ENCODE results near the gene HLA-DRA. TPM values are rescaled to one million over a fixed set of nuclear protein-coding genes. Genes with fewer than 3 reads are reported as not detected.
A peak's percentile ranks its signal among the peaks of the same experiment; 100 is the strongest.

HLA-DRA gene
- total and polyA plus RNA-seq, 2 of the 4 experiments (the other 2 are of a cell fraction), result not detected

- H4K20me1 ChIP-seq (ENCODE audit: insufficient read depth, low read length), result no peaks in the 10 kb centered on the region
- DNase-seq, result no peak
- dilution Hi-C loops (cut with HindIII; ENCODE audit: low sequenced_read_pairs, unreplicated experiment) (no loop called here), intact Hi-C loops (cut with micrococcal nuclease) (no loop called here), in situ Hi-C loops (cut with MboI; ENCODE audit: low sequenced_read_pairs) (no loop called here)
- H2AK9ac ChIP-seq (replicated peaks; ENCODE audit: low read depth, low read length, poor library complexity), result no peak overlapping the region
- BruUV-seq (replicated peaks), result no TSS peak
- no peak overlapping the region for H2BK5ac ChIP-seq (ENCODE audit: low read depth, low read length, poor library complexity, severe bottlenecking)
- no peak overlapping the region for H2BK15ac ChIP-seq (ENCODE audit: low read depth, low read length)
- no peak overlapping the region for H3K4me3 ChIP-seq (ENCODE audit: insufficient read depth, low read depth, low read length)
- H3K23ac ChIP-seq (ENCODE audit: low read depth, low read length), result no peak overlapping the region
- no peak overlapping the region for H2AK5ac ChIP-seq (ENCODE audit: low read depth, low read length)
- no peak overlapping the region for H4K8ac ChIP-seq (ENCODE audit: low read depth in 2 of 2, low read length in 2 of 2)
- no peak overlapping the region for H3K18ac ChIP-seq (ENCODE audit: low read depth, low read length)
- H3K36me3 ChIP-seq (ENCODE audit: control insufficient read depth, insufficient read depth, low read length), result no peaks in the 10 kb centered on the region
- no peak overlapping the region for H2BK120ac ChIP-seq (ENCODE audit: low read depth, low read length)
- H2BK20ac ChIP-seq (ENCODE audit: low read depth, low read length), result no peak overlapping the region
- H3K4ac ChIP-seq (ENCODE audit: low read depth, low read length), result no peak overlapping the region
- ChIA-PET POLR2A (ENCODE audit: unreplicated experiment) (no interaction called here), CTCF (no interaction called here)
- H3K27ac ChIP-seq (ENCODE audit: insufficient read depth, low read length), result no peak overlapping the region
- TF ChIP-seq RCOR1 (IDR thresholded peaks at IDR 0.05; ENCODE audit: insufficient replicate concordance, low read length) (no peak), SMC3 (IDR thresholded peaks at IDR 0.05; ENCODE audit: low read depth, low read length) (no peak), MAFK (IDR thresholded peaks at IDR 0.05; ENCODE audit: low read depth, low read length) (no peak), ELK1 (IDR thresholded peaks at IDR 0.05; ENCODE audit: borderline replicate concordance, low read depth, low read length) (no peak), POLR2A (IDR thresholded peaks at IDR 0.05; ENCODE audit: low read depth, low read length) (no peak), FOS (IDR thresholded peaks at IDR 0.05; ENCODE audit: low read depth, low read length) (no peak), NFE2L2 (IDR thresholded peaks at IDR 0.05; ENCODE audit: low read depth, low read length) (no peak), CEBPB (IDR thresholded peaks at IDR 0.05; ENCODE audit: low read depth, low read length) (no peak), RFX5 (IDR thresholded peaks at IDR 0.05; ENCODE audit: low read depth, low read length) (no peak), CHD1 (IDR thresholded peaks at IDR 0.05; ENCODE audit: low read depth, low read length) (no peak), BHLHE40 (IDR thresholded peaks at IDR 0.05; ENCODE audit: low read depth, low read length) (no peak), MAZ (IDR thresholded peaks at IDR 0.05; ENCODE audit: borderline replicate concordance, low read depth, low read length) (no peak), RAD21 (IDR thresholded peaks at IDR 0.05; ENCODE audit: low read length) (no peak)
- TF ChIP-seq, protein P1, sequence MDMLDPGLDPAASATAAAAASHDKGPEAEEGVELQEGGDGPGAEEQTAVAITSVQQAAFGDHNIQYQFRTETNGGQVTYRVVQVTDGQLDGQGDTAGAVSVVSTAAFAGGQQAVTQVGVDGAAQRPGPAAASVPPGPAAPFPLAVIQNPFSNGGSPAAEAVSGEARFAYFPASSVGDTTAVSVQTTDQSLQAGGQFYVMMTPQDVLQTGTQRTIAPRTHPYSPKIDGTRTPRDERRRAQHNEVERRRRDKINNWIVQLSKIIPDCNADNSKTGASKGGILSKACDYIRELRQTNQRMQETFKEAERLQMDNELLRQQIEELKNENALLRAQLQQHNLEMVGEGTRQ (IDR thresholded peaks at IDR 0.05; ENCODE audit: low read depth, low read length), result no peak
- no peaks in the 10 kb centered on the region for H3K9me3 ChIP-seq (ENCODE audit: control insufficient read depth, insufficient read depth, low read length)
- H3K27me3 ChIP-seq (ENCODE audit: control insufficient read depth, insufficient read depth, low read length), result peaks cover 34% of the 10 kb centered on the region
- H3K79me1 ChIP-seq (ENCODE audit: low read depth in 1 of 2, low read length in 2 of 2), result no peaks in the 10 kb centered on the region
- peak overlapping the region; percentile 72 for H2AFZ ChIP-seq (replicated peaks; ENCODE audit: low read length, poor library complexity)
- WGBS, 2 experiments (ENCODE audit: extremely low coverage in 2 of 2, insufficient read length in 1 of 2), result 44% methylated on average over 5 of the region's 9 CpGs; no CpG with 5 or more reads in 1 of the 2 experiments
- H4K91ac ChIP-seq (ENCODE audit: insufficient read depth, low read depth, low read length), result no peak overlapping the region
- no peak overlapping the region for H4K5ac ChIP-seq (ENCODE audit: low read depth, low read length)
- H3K9me1 ChIP-seq (ENCODE audit: insufficient read depth, low read length), result peaks cover 3% of the 10 kb centered on the region; the same call in 1 of the 2 replicates
- no peak overlapping the region for H3K56ac ChIP-seq (ENCODE audit: extremely low read depth, insufficient read depth, low read length)
- no peak overlapping the region for H3K14ac ChIP-seq (replicated peaks; ENCODE audit: low read depth, low read length)
- no peak overlapping the region for H3K9ac ChIP-seq (ENCODE audit: low read depth, low read length)
- no peak overlapping the region for H3K4me2 ChIP-seq (ENCODE audit: low read depth, low read length)
- no peaks in the 10 kb centered on the region for H3K4me1 ChIP-seq (ENCODE audit: control insufficient read depth, insufficient read depth, low read length)
- no peak for ATAC-seq (ENCODE audit: low read depth)
Observed at GRCh38 chr6:32406197-32406596, 33.5 kb upstream of the HLA-DRA start.
